B cell (primary cell): ENCODE measurements around the gene SNRPB2. TPM values are rescaled to one million over a fixed set of nuclear protein-coding genes. Genes with fewer than 3 reads are reported as not detected.

Experiments used
- ATAC-seq: fragments of 200-7000 bp; cut with Tn5 transposase; one replicate; pipeline ENCODE4 v1.10.0; 2021; ENCODE audit warnings: low read depth, mild to moderate bottlenecking, moderate number of reproducible peaks, moderate library complexity
- CTCF ChIA-PET: fragments of 350-600 bp; sonication (Branson Sonifier 250); formaldehyde crosslinking; loops from one replicate; lab custom pipeline; 2021; ENCODE audit warnings: antibody characterized with exemption, inconsistent platforms; lab: Charles Lee
- POLR2A ChIA-PET: fragments of 350-600 bp; sonication (Branson Sonifier 250); formaldehyde crosslinking; loops from one replicate; lab custom pipeline; 2021; ENCODE audit warnings: antibody characterized with exemption; lab: Charles Lee
- DNase-seq: peaks from one replicate; pipeline ENCODE4 v3.0.0; 2013
- H2AFZ ChIP-seq: 2 replicates; pipeline ENCODE4 v1.6.1; 2012; ENCODE audit warnings: mild to moderate bottlenecking, low read depth, low read length; ENCODE audit not compliant: insufficient read depth, poor library complexity, severe bottlenecking
- H3K27ac ChIP-seq, 2 donors: 1 replicate in 1 of 2; 2 replicates in 1 of 2; pipeline ENCODE4 v1.5.1; 2012 to 2013; ENCODE audit warnings: low read length in 2 of 2, mild to moderate bottlenecking in 2 of 2, moderate library complexity in 1 of 2
- H3K27me3 ChIP-seq, 4 experiments: fragments of 200-600 bp in 1 of 4; sonication (generic) in 1 of 4; replicated peaks in 1 of 4; 1 replicate in 2 of 4; 2 replicates in 2 of 4; pipeline versions ENCODE4 v1.6.1 to v1.7.0; 2013 to 2016; ENCODE audit warnings: low read length in 3 of 4, mild to moderate bottlenecking in 2 of 4, mixed read lengths in 1 of 4, moderate library complexity in 1 of 4; ENCODE audit not compliant: insufficient read depth in 4 of 4, control insufficient read depth in 3 of 4; ENCODE audit errors: control extremely low read depth in 1 of 4
- H3K36me3 ChIP-seq, 2 experiments: replicated peaks in 1 of 2; 1 replicate in 1 of 2; 2 replicates in 1 of 2; pipeline versions ENCODE4 v1.6.1 to v1.7.1; 2013; ENCODE audit warnings: low read length in 1 of 2; ENCODE audit not compliant: insufficient read depth in 2 of 2, control insufficient read depth in 1 of 2; ENCODE audit errors: control extremely low read depth in 1 of 2, extremely low read depth in 1 of 2
- H3K4me1 ChIP-seq, 2 donors: fragments of 200-600 bp in 1 of 2; sonication (generic) in 1 of 2; 1 replicate in 1 of 2; 2 replicates in 1 of 2; pipeline versions ENCODE4 v1.5.1 to v1.6.1; 2013 to 2017; ENCODE audit warnings: low read length in 2 of 2; ENCODE audit not compliant: control insufficient read depth in 2 of 2, insufficient read depth in 2 of 2
- H3K4me2 ChIP-seq: replicated peaks from 2 replicates; pipeline ENCODE3; 2012; ENCODE audit warnings: mild to moderate bottlenecking, low read depth, low read length; ENCODE audit not compliant: poor library complexity, severe bottlenecking
- H3K4me3 ChIP-seq, 5 experiments: fragments of 200-600 bp in 1 of 5; sonication (generic) in 1 of 5; 1 replicate in 3 of 5; 2 replicates in 2 of 5; pipeline versions ENCODE4 v1.5.1 to v1.7.0; 2011 to 2016; ENCODE audit warnings: low read length in 4 of 5, mild to moderate bottlenecking in 4 of 5, low read depth in 2 of 5, control low read depth in 1 of 5, moderate library complexity in 1 of 5; ENCODE audit not compliant: insufficient read depth in 1 of 5; ENCODE audit errors: control extremely low read depth in 1 of 5, extremely low read depth in 1 of 5
- H3K79me2 ChIP-seq: fragments of 200-600 bp; sonication (generic); one replicate; pipeline ENCODE4 v1.6.0; 2016; ENCODE audit warnings: low read length; ENCODE audit not compliant: control insufficient read depth, insufficient read depth
- H3K9ac ChIP-seq: fragments of 200-600 bp; sonication (generic); 2 replicates; pipeline ENCODE4 v1.6.1; 2017; ENCODE audit warnings: mild to moderate bottlenecking, low read length, moderate library complexity
- H3K9me3 ChIP-seq, 3 donors: one replicate each; pipeline versions ENCODE4 v1.6.1 to v1.7.1; 2013; ENCODE audit warnings: low read length in 2 of 3; ENCODE audit not compliant: control insufficient read depth in 2 of 3, insufficient read depth in 1 of 3; ENCODE audit errors: control extremely low read depth in 1 of 3
- H4K20me1 ChIP-seq: 2 replicates; pipeline ENCODE4 v1.6.0; 2012; ENCODE audit warnings: mild to moderate bottlenecking, low read length; ENCODE audit not compliant: insufficient read depth, control insufficient read depth, poor library complexity, severe bottlenecking
- H3K27ac Mint-ChIP-seq: one replicate; pipeline ENCODE4 v1.8.0; 2021; ENCODE audit warnings: mixed read lengths
- H3K27me3 Mint-ChIP-seq: one replicate; pipeline ENCODE4 v1.8.0; 2021; ENCODE audit warnings: mixed read lengths
- H3K4me1 Mint-ChIP-seq: one replicate; pipeline ENCODE4 v1.8.0; 2021; ENCODE audit warnings: mixed read lengths
- H3K4me3 Mint-ChIP-seq: one replicate; pipeline ENCODE4 v1.8.0; 2021; ENCODE audit warnings: mixed read lengths
- H3K9me3 Mint-ChIP-seq: one replicate; pipeline ENCODE4 v1.8.0; 2022; ENCODE audit warnings: mixed read lengths; ENCODE audit not compliant: insufficient read depth
- CTCF ChIP-seq: fragments of 200-600 bp; IDR thresholded peaks from one replicate; pipeline ENCODE4 v1.8.0; 2022; ENCODE audit warnings: antibody characterized with exemption, mild to moderate bottlenecking
- EZH2 ChIP-seq: IDR thresholded peaks from 2 replicates; pipeline ENCODE4 v1.6.1; 2012; ENCODE audit warnings: borderline replicate concordance, low read depth, mild to moderate bottlenecking, moderate library complexity, low read length; ENCODE audit not compliant: insufficient read depth, poor library complexity, severe bottlenecking
- WGBS: methylation state at CpG from one replicate; pipeline ENCODE4 v1.1.5; 2013; ENCODE audit warnings: missing lambda C conversion rate; ENCODE audit not compliant: insufficient coverage; 5-methylcytosine and 5-hydroxymethylcytosine counted together
- intact Hi-C: fragments of 100-400 bp; cut with micrococcal nuclease; formaldehyde crosslinking; loops from one replicate; pipeline ENCODE4 v1.10.0; 2022
- polyA plus RNA-seq: library from polyadenylated mRNA; depleted of rRNA; stranded (reverse); fragments of >200 nt; gene quantifications from 2 replicates; pipeline ENCODE4 v1.2.3, GENCODE V29; 2012
- total RNA-seq, 2 donors: library from RNA; stranded (reverse); fragments of 120-200 nt in 1 of 2; gene quantifications; 1 replicate in 1 of 2; 2 replicates in 1 of 2; pipeline versions ENCODE4 v1.2.3 to v1.2.4, GENCODE V29; 2013 to 2022

SNRPB2 gene
- total and polyA plus RNA-seq, 2 donors (not counting 1 experiment from before 2014, with no cell fraction given), result 22.4 to 38.3 TPM

GRCh38 chr20:16701296-16701695 lies 28.5 kb upstream of the SNRPB2 start:
- Mint-ChIP-seq H3K4me1 (no peaks in the 10 kb centered on the region), H3K27ac (no peak overlapping the region), H3K4me3 (no peak overlapping the region), H3K27me3 (peaks cover 46% of the 10 kb centered on the region), H3K9me3 (peaks cover 3% of the 10 kb centered on the region)
- ChIA-PET POLR2A (no interaction called here), CTCF (no interaction called here)
- DNase-seq (no peak), ATAC-seq (no peak)
- no peak overlapping the region for H3K27ac ChIP-seq
- H4K20me1 ChIP-seq, result no peaks in the 10 kb centered on the region
- TF ChIP-seq CTCF, result no peak
- no peak for TF ChIP-seq EZH2
- peaks cover 0 to 7% (median under 1%) of the 10 kb centered on the region in 3 donors for H3K9me3 ChIP-seq
- no peaks in the 10 kb centered on the region for H3K36me3 ChIP-seq
- WGBS, result no CpG with 5 or more reads among the region's 3 CpGs
- H3K27me3 ChIP-seq, result peaks cover 0 to 4% (median 3%) of the 10 kb centered on the region in 4 experiments
- H3K79me2 ChIP-seq, result no peaks in the 10 kb centered on the region
- H3K9ac ChIP-seq, result no peak overlapping the region
- no peaks in the 10 kb centered on the region for H3K4me1 ChIP-seq
- intact Hi-C loops, result no loop called here
- H3K4me2 ChIP-seq, result no peak overlapping the region
- H2AFZ ChIP-seq, result no peak overlapping the region
- H3K4me3 ChIP-seq, result no peak overlapping the region

DNA sequence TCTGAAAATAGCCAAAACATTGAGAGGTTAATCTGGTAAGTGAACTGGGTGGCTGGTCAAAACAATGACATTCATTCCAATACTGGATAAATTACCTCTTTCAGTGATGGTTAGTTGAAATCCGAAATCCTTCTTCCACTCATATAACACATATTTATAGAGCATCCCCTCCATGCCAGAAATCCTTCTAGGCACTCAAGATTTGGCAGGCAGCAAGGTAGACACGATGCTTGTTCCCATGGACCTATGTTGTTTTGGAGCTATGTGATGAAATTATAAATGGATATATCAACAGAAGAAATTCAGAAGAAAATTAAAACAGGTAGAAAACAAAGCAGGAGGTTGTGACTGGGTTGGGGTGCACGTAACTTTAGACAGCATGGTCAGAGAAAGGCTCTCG lies 26.3 kb upstream of the SNRPB2 start:
- TF ChIP-seq CTCF, result no peak
- no peak for TF ChIP-seq EZH2
- Histone ChIP-seq H3K9me3 (peaks cover 0 to 7% (median 3%) of the 10 kb centered on the region in 3 donors), H3K4me3 (no peak overlapping the region), H3K9ac (no peak overlapping the region), H3K27ac (no peak overlapping the region), H3K4me1 (peaks cover 0 to 4% of the 10 kb centered on the region in 2 donors), H3K4me2 (no peak overlapping the region), H3K27me3 (peaks cover 0 to 3% (median 0%) of the 10 kb centered on the region in 4 experiments), H3K36me3 (no peaks in the 10 kb centered on the region), H3K79me2 (no peaks in the 10 kb centered on the region), H2AFZ (no peak overlapping the region), H4K20me1 (no peaks in the 10 kb centered on the region)
- H3K9me3 Mint-ChIP-seq, result peaks cover 3% of the 10 kb centered on the region
- H3K27ac Mint-ChIP-seq, result no peak overlapping the region
- ChIA-PET POLR2A (no interaction called here), CTCF (no interaction called here)
- WGBS, result 100% methylated on average over 2 of the region's 4 CpGs
- no peak for DNase-seq
- peaks cover 4% of the 10 kb centered on the region for H3K4me1 Mint-ChIP-seq
- H3K27me3 Mint-ChIP-seq, result peaks cover 48% of the 10 kb centered on the region
- H3K4me3 Mint-ChIP-seq, result no peak overlapping the region
- intact Hi-C loops, result no loop called here
- no peak for ATAC-seq
